Epidermal melanocyte (primary cell): Measurements from ENCODE around the gene RAB21.
"Not testable (repeated sequence)": the region's sequence is repeated elsewhere in the genome, so short reads cannot be mapped to it uniquely, and the experiment has no call there.

Experiments
- DNase-seq: peaks from one replicate; pipeline ENCODE4 v3.0.0; 2011; ENCODE audit warnings: low spot score; ENCODE audit not compliant: insufficient read length

The RAB21 gene

DNA sequence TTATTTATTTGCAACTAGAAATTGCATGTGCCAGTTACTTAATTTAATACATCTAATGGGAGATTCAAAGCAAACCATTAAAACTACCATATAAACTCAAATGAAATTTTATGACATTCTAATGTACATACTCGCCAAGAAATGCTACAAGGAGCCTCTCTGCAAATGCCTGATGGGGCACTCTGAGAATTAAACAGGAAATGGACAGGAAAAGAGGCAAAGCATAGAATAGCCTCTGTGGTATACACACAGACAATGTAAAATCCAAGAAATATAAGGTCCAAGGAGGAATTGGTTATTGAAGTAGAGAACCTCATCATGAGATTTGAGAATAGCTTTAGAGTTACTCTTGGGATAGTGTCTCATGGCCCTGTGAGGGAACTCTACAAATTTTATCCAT, 41.2 kb downstream of the RAB21 start:
- DNase-seq: no peak

- no peak for DNase-seq
Observed at GRCh38 chr12:71797531-71797930, 42.9 kb downstream of the RAB21 start.

- DNase-seq: no peak
Observed at GRCh38 chr12:71799106-71799505, 44.4 kb downstream of the RAB21 start.

- DNase-seq: no peak
Observed at GRCh38 chr12:71800177-71800576, 45.5 kb downstream of the RAB21 start.

DNA sequence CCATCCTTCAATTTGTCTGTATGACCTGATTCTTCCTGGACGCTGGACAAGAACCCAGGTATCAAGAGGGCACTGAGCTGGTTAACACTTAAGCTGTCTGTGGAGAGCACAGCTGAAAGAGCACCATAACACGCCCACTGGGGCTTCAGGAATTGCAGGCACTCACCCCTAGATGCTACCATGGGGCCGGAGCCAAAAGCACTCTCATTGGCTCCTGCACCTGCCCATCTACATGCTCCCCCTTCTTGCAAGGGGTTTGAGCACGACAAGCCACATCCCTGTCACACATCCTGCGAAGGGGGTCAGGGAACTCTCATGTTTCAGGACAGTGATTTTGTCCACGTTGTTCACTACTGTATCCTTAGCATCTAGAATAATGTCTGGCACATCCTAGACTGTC, 49.8 kb downstream of the RAB21 start:
- no peak for DNase-seq

- no peak for DNase-seq
Observed at GRCh38 chr12:71810921-71811320, 56.3 kb downstream of the RAB21 start.

DNA sequence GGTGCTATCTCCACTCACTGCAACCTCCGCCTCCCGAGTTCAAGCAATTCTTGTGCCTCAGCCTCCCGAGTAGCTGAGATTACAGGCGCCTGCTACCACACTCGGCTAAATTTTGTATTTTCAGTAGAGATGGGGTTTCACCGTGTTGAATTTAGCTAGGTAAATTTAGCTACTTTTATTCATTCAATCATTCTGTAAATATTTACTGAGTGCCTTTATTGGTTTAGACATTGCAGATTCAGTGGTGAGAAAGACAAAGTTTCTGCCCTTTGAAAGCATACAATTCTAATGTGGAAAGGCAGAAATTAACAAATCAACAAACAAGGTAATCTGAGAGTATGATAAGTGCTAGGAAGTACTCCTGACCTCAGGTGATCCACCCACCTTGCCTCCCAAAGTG, 60.6 kb downstream of the RAB21 start:
- DNase-seq: not testable (repeated sequence)

- not testable (repeated sequence) for DNase-seq
Observed at GRCh38 chr12:71822088-71822487, 67.4 kb downstream of the RAB21 start.

DNA sequence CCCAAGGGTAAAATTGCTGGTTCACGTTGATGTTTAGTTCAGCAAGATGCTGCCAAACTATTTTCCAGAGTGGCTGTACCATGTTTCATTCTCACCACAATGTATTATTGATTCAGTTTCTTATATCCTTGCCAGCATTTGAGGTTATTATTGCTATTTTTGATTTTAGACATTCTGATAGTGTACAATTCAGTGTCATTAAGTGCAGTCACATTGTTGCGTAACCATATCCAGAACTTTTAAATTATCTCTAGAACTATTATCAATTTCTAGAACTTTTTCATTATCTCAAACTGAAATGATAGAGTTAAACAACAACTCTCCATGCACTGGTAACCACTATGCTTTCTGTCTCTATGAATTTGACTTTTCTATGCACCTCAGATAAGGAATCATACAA, 74.2 kb downstream of the RAB21 start:
- no peak for DNase-seq

- no peak for DNase-seq
Observed at GRCh38 chr12:71837356-71837755, 82.7 kb downstream of the RAB21 start.

- DNase-seq: no peak
Observed at GRCh38 chr12:71838231-71838630, 83.6 kb downstream of the RAB21 start.

- DNase-seq: no peak
Observed at GRCh38 chr12:71838676-71839075, 84.0 kb downstream of the RAB21 start.

DNA sequence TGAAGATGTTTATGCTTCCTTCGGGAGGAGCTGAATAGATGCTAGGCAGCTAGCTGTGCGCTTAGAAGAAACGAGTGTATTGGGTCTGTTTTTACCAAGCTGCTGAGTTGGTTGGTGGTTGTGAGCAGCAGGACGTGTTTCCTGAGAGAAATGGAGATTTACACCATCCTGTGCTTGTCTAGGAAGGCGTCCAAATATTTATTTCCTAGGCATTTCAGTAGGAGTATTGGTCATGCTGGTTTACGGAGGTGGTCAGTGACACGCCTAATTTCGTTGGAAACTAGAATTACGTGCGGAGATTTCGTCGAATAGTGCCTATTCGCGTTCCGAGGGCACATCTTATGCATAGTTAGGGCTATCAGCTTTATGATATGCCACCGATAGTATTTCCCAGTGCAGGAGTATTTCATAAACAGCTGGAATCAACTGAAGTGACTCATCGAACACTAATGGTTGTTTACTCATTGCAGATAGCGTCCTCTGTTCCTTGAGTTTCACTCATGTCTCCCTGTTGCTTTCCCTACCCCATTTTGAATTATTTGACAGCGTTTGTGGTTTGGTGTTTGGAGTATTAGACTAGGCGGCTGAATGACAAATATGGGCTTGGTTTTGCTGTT, 85.7 kb downstream of the RAB21 start:
- DNase-seq: peak; percentile 19

DNA sequence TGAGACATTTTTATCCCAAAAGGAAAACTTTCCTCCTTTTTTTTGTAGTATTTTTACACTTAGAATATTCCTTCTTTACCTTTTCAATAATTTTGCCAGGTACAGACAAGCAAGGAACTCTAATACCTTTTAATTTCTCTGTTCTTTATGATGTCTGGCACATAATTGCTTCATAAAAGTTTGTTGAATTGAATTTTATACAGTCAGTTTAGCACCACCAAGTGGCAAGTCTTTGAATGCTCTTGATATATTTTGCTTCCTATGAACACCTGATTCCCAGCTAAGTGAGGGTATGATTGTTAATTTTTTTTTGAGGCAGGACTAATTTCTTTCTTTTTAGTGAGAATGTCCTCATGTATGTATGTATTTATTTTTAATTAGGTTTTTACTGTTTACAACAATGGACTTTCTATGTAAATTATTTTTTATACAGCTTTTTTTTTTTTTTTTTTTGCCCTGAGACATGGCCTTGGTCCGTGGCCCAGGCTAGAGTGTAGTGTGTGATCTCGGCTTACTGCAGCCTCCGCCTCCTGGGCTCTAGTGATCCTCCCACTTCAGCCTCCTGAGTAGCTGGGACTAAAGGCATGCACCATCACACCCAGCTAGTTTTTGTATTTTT, 91.8 kb downstream of the RAB21 start:
- DNase-seq: no peak

DNA sequence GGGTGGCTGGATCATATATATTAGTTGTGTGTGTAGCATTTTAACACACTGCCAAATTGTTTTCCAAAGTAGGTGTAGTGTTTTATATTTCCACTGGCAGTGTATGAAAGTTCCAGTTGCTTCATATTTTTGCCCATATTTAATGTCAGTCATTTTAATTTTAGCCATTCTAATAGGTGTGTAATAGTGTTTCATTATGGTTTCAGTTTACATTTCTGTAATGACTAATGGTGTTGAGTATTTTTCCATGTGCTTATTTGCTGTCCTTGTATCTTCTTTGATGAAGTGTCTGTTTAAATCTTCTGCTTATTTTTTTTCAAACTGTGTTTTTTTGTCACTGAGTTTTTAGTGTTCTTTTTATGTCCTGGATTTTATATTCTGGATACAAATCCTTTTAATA, 93.5 kb downstream of the RAB21 start:
- DNase-seq: no peak

- DNase-seq: no peak
Observed at GRCh38 chr12:71849109-71849851, 94.6 kb downstream of the RAB21 start.
